GM19455 (cell line): ENCODE results near the gene TSC1.

Source experiments
- ATAC-seq: cut with Tn5 transposase; IDR thresholded peaks from one replicate; pipeline ENCODE4 v1.9.1; 2021; ENCODE audit not compliant: unreplicated experiment

TSC1 gene

GRCh38 chr9:132942541-132943182 lies 1.8 kb downstream of the TSC1 start:
- no peak for ATAC-seq

DNA sequence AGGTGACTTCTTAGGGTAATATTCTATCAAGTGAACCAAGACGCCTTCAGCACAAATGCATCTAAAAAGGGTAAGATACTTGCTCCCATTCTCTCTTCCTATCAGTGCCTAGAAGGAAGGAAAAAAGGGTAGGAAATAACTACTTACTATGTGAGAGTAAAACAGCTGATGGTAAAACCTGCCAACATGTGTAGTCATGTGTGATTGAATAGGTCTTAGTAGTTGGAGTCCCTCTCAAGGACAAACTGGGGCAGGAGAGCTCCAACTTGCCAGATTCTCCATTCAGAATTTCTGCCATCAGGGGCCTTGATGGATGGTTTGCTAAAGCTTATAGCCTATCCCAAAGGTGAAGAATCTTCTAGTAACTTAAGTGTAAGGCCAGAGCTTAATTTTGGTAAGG lies 5.2 kb downstream of the TSC1 start:
- no peak for ATAC-seq

DNA sequence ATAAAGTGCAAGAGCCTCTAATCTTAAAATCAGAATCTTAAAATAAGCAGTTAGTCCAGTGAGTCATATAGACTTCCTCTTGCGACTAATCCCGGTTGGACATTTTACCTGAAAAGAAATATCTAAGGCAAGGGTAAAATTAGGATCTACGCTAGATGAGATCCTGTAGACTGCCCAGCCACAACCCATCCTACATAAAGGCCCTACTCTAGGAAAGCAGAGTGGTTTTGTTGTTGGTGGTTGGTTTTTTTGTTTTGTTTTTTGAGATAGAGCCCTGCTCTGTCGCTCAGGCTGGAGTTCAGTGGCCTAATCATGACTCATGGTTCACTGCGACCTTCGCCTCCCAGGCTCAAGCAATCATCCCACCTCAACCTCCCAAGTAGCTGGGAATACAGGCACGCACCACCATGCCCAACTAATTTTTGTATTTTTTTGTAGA lies 6.9 kb downstream of the TSC1 start:
- ATAC-seq, result no peak

DNA sequence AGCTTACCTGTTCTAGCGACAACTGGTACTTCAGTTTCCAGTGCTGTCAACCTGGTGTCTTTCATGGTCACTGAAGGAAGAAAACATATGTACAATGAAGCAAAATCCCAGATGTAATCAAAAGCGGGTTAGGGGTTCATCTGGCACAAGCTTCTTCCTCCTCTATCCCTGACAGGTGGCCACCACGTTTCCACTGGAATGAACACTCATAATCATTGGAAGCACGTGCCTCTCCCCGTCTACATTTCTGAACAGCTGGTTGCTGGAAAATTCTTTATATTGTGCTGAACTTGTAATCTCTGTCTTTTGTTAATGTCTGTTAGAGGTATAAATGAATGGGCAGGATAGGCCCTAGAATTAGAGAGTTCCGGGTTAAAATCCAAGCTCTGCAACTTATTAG lies 9.4 kb downstream of the TSC1 start:
- ATAC-seq, result no peak

DNA sequence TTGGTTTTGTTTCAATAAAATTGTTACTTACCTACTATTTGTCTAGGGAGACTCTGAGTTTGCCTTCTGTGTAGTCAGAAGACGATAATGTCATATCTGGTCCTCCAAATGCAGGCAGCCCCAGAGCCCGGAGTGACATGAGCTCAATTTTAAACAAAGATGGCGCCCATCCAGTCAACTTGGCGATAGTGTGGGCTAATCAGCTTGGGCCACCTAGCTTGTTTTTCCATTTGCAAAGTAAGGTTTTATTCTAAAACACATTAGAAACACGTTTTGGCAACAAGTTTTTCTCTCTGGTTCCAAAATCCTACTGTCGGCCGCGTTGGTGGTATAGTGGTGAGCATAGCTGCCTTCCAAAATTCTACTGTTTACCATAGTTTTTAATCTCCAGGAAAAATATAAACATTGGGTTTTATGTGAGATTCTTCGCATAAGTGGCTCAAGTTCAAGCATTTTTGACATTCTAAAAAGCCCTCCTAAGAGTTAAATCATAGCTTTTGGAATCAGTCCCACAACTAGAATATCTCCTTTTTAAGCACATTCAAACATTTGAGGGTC lies 13.2 kb downstream of the TSC1 start:
- ATAC-seq, result no peak

GRCh38 chr9:132927704-132928103 lies 16.7 kb downstream of the TSC1 start:
- no peak for ATAC-seq

DNA sequence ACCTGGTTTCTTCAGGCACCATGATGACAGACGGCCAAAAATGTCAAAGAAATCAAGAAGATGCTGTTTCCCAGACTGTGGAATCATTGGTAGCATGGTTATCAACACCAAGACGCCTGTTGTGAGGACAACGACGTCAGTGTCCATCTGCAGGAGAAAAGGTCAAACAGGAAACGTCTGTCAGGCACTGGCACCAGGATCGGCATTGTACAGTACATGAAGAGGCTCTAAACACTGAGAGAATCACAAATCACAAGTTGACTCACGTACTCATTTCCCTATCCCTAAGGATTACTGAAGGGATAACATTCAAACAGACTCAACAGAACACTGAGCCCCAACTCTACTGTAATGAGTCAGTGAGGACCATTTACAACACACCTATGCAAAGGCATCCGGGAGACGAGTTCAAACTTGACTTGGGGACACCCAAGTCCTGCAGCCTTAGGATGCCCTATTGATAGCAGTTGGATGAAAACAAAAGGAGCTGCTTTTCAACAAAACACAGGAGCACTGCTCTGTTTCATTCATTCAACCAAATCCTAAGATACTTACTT lies 21.0 kb downstream of the TSC1 start:
- no peak for ATAC-seq

- no peak for ATAC-seq
Observed at GRCh38 chr9:132919614-132920268, 24.7 kb downstream of the TSC1 start.

DNA sequence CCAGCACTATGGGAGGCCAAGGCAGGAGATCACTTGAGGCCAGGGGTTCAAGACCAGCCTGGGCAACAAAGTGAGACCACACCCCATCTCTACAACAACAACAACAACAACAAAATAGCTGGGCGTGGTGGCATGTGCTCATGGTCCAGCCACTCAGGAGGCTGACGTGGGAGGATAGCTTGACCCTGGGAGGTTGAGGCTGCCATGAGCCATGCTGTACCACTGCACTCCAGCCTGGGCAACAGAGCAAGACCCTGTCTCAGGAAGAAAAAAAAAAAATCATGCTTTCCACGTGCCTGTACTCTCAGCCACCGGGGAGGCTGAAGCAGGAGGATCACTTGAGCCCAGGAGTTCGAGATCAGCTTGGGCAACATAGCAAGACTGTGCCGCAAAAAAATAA lies 29.5 kb downstream of the TSC1 start:
- ATAC-seq, result no peak

DNA sequence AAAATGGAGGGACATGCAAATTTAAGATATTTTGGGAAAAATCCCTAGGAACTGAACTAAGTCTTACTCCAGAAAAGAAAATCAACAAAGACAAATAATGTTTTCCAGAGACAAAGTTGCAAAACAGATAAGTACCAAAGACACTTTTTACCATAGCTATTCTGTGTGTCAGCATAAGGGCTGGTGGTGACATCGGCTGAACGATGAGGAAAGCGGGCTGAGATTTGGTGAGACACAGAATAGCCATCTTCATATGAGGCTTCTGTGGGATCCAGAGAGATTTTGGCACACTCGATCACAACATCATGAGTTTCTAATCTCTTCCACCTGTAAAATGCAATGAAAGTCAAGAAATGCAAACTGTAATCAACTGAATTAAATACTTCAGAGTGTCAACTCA lies 32.3 kb downstream of the TSC1 start:
- no peak for ATAC-seq

DNA sequence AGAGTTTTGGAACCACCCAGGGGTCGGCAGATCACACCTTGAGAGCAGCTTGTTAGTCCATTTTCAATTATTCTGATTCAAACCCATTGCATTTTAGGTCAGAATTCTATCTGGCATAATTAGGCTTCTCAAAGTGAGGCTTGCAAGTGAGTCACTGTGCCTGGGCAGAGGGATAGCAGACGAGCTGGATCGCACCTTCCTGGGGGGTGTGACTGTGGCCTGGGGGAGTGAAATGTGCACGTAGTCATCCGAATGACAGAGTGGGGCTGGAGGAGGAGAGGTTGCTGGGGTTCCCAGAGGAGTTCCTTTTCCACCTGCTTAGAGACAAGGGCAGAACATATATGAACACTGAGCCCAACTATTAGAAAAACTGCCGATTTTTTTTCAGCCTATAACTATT lies 34.0 kb downstream of the TSC1 start:
- no peak for ATAC-seq

GRCh38 chr9:132909311-132909710 lies 35.1 kb downstream of the TSC1 start:
- ATAC-seq, result no peak

DNA sequence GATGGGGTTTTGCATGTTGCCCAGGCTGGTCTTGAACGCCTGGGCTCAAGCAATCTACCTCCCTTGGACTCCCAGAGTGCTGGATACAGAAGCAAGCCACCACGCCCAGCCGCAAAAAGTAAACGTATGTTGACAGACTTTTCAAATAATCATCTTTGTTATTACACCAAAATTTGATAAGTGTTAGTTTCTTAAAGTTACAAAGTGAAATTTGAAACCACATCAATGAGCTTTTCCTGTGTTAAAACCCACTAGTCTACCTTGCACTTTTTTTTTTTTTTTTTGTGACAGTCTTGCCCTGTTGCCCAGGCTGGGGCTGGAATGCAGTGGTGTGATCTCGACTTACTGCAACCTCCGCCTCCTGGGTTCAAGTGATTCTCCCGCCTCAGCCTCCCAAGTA lies 35.8 kb downstream of the TSC1 start:
- no peak for ATAC-seq

GRCh38 chr9:132905726-132906125 lies 38.7 kb downstream of the TSC1 start:
- ATAC-seq, result no peak

DNA sequence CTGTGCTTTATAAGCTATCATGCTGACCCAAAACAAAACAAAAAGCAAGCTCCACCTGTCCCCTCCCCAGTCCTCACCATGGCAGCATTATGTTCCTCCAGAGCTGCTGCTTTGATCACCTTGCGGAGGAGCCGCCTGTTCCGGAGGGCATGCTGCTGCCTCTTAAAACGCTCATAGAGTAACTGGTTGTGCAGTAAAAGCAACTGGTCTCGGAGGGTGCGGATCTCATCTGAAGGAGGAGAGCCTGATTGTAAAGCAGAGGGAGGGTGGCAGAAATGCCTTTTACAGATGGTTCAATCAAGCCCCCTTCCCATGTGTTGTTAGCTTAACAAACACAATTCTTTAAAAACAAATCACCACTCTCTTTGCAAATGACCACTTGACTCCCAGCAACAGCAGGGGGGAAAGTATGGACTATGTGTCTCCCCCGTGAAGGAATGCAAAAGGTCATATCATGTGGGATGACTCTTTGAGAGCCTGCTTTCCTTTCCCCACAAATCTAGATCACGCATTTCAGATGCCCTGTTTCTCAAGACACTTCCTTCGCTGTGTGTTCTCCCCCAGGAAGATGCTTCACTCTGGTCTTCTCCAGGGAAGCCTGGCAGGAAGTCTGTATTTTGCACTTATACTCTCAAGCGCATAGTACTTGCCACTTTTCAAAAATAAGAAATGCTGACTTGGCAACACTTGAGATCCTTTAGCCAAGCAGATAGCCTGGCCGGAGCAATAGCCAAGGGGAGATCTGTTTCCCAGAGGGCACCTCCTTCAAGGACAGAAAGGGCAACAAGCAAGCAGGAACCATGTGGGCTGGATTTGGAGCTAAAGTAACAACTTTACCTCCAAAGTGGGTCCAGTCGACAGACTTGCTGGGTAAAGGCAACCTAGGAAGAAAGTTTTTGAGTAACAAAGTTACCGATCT lies 40.6 kb downstream of the TSC1 start:
- ATAC-seq, result no peak

- ATAC-seq, result no peak
Observed at GRCh38 chr9:132901858-132902831, 42.3 kb downstream of the TSC1 start.

- ATAC-seq, result no peak
Observed at GRCh38 chr9:132898051-132898450, 46.4 kb downstream of the TSC1 start.

DNA sequence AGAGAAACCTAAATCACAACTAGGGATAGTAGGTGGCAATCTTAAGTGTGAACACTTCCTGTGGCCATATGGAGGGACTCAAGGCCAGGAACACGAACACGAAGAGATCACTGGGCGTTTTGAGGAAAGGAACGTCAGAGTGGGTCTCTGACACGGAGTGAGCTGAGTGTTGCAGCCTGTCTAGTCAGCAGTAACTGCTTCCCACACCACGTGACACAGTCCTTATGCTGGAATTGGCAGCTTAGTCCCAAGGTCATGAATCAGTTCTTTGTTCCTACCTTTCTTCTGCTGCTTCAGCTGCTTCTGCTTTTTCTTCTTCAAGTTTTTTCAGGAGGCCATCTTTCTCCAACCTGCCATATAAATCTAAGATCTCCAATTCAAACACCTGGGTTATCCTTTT lies 47.5 kb downstream of the TSC1 start:
- no peak for ATAC-seq

GRCh38 chr9:132896264-132896663 lies 48.2 kb downstream of the TSC1 start:
- no peak for ATAC-seq
